T-cell (primary cell): Measurements from ENCODE around the gene ZCCHC24. TPM values are rescaled to one million over a fixed set of nuclear protein-coding genes. Genes with fewer than 3 reads are reported as not detected.
A peak's percentile ranks its signal among the peaks of the same experiment; 100 is the strongest.

Experiments used
- ATAC-seq, 4 experiments: fragments of 200-7000 bp in 3 of 4; fragments of 150-1000 bp in 1 of 4; cut with Tn5 transposase; replicated peaks in 1 of 4; 1 replicate in 3 of 4; 2 replicates in 1 of 4; pipeline ENCODE4 v1.10.0; 2021; ENCODE audit warnings: moderate library complexity in 3 of 4, mild to moderate bottlenecking in 2 of 4, moderate number of reproducible peaks in 1 of 4
- CTCF ChIA-PET, 2 donors: fragments of 300-600 bp; sonication (Branson Sonifier 250); formaldehyde crosslinking; loops; one replicate each; lab custom pipeline; 2022; ENCODE audit warnings: antibody characterized with exemption in 2 of 2; lab: Charles Lee
- POLR2A ChIA-PET, 2 donors: fragments of 300-600 bp; sonication (Branson Sonifier 250); formaldehyde crosslinking; loops; one replicate each; lab custom pipeline; 2022; ENCODE audit warnings: antibody characterized with exemption in 2 of 2; lab: Charles Lee
- DNase-seq, 35 experiments: peaks; one replicate each; pipeline versions ENCODE4 v3.0.0 to v3.0.0-alpha.2; 2013 to 2023
- H3K27ac ChIP-seq: one replicate; pipeline ENCODE4 v1.5.1; 2013; ENCODE audit warnings: low read length
- H3K27me3 ChIP-seq, 2 experiments: replicated peaks in 1 of 2; 1 replicate in 1 of 2; 2 replicates in 1 of 2; pipeline versions ENCODE4 v1.6.1 to v1.7.0; 2013; ENCODE audit warnings: low read length in 1 of 2, mixed read lengths in 1 of 2; ENCODE audit not compliant: control insufficient read depth in 2 of 2, insufficient read depth in 2 of 2; ENCODE audit errors: extremely low read depth in 1 of 2
- H3K36me3 ChIP-seq, 2 donors: 1 replicate in 1 of 2; 2 replicates in 1 of 2; pipeline versions ENCODE4 v1.6.1 to v1.7.0; 2013; ENCODE audit warnings: low read length in 1 of 2; ENCODE audit not compliant: control insufficient read depth in 2 of 2, insufficient read depth in 1 of 2; ENCODE audit errors: extremely low read depth in 1 of 2
- H3K4me1 ChIP-seq, 2 experiments: 1 replicate in 1 of 2; 2 replicates in 1 of 2; pipeline versions ENCODE4 v1.6.1 to v1.7.0; 2013; ENCODE audit warnings: low read length in 2 of 2, mixed read lengths in 1 of 2; ENCODE audit not compliant: insufficient read depth in 2 of 2, control insufficient read depth in 1 of 2; ENCODE audit errors: extremely low read depth in 1 of 2
- H3K4me3 ChIP-seq, 2 donors: 1 replicate in 1 of 2; 2 replicates in 1 of 2; pipeline versions ENCODE4 v1.5.1 to v1.7.0; 2013; ENCODE audit warnings: mild to moderate bottlenecking in 2 of 2, low read length in 1 of 2, moderate library complexity in 1 of 2; ENCODE audit not compliant: control insufficient read depth in 1 of 2; ENCODE audit errors: extremely low read depth in 1 of 2
- H3K9me3 ChIP-seq: 2 replicates; pipeline ENCODE4 v1.7.0; 2013
- H3K27ac Mint-ChIP-seq, 2 donors: one replicate each; pipeline ENCODE4 v1.8.0; 2020 to 2021; ENCODE audit warnings: mild to moderate bottlenecking in 2 of 2, mixed read lengths in 2 of 2
- H3K27me3 Mint-ChIP-seq, 2 donors: one replicate each; pipeline ENCODE4 v1.8.0; 2021 to 2022; ENCODE audit warnings: mixed read lengths in 2 of 2
- H3K36me3 Mint-ChIP-seq: one replicate; pipeline ENCODE4 v1.8.0; 2021; ENCODE audit warnings: mixed read lengths
- H3K4me1 Mint-ChIP-seq, 3 donors: one replicate each; pipeline ENCODE4 v1.8.0; 2020 to 2022; ENCODE audit warnings: mixed read lengths in 3 of 3, mild to moderate bottlenecking in 1 of 3
- H3K4me3 Mint-ChIP-seq, 3 donors: one replicate each; pipeline ENCODE4 v1.8.0; 2020 to 2022; ENCODE audit warnings: mild to moderate bottlenecking in 3 of 3, mixed read lengths in 3 of 3, moderate library complexity in 3 of 3
- H3K9me3 Mint-ChIP-seq, 3 donors: one replicate each; pipeline ENCODE4 v1.8.0; 2020 to 2022; ENCODE audit warnings: mixed read lengths in 3 of 3
- WGBS: methylation state at CpG from one replicate; pipeline ENCODE4 v1.1.5; 2013; ENCODE audit warnings: missing lambda C conversion rate; ENCODE audit not compliant: insufficient coverage; 5-methylcytosine and 5-hydroxymethylcytosine counted together
- total RNA-seq, 35 experiments: library from RNA in 6 of 35; stranded (reverse) in 6 of 35; fragments of 120-200 nt in 1 of 35; gene quantifications; one replicate each; pipeline versions ENCODE4 v1.2.1 to v1.2.4 and lab custom pipeline; 2013 to 2026

Gene ZCCHC24
- total RNA-seq, 5 donors from 2014 or later (not counting 1 experiment from before 2014, with no cell fraction given) = 0.60 to 2.4 (median 1.9) TPM

DNA sequence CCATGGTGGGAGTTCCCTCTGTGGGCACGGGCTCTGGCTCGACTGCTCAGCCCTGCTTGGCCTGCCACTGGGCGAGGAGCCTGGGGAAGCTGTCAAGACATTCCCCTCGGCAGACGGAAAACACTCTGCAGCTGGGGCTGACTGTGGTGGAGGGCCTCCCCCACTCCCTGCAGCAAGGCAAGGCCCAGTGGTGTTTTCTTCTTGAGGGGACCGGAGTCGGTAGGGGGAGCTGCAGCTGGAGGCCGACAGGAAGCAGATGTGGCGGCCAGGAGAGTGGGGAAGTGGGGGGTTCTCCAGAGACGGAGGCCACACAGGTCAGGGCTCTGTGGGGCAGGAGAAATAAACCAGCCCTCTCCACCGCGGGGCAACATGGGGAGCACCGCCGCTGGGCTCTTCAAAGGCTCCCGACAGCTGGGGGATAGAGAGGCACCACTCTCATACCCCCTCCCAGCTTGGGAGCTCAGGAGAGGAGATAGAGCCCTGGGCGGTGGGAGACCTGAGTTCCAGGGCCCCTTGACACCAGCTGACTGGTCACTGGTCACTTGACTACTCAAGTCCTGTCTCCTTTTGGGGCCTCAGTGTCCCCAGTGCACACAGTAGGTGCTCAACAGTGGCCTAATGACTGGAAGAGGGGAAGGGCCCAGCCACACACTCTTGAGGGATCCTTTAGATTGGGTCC, 54.7 kb downstream of the ZCCHC24 start:
- Histone ChIP-seq H3K27ac (no peak overlapping the region), H3K27me3 (no peaks in the 10 kb centered on the region), H3K4me1 (no peaks in the 10 kb centered on the region), H3K36me3 (no peaks in the 10 kb centered on the region), H3K9me3 (no peaks in the 10 kb centered on the region), H3K4me3 (no peak overlapping the region)
- Mint-ChIP-seq H3K4me1 (no peaks in the 10 kb centered on the region), H3K27me3 (no peaks in the 10 kb centered on the region), H3K9me3 (no peaks in the 10 kb centered on the region), H3K36me3 (no peaks in the 10 kb centered on the region), H3K27ac (no peak overlapping the region), H3K4me3 (no peak overlapping the region)
- ChIA-PET POLR2A (no interaction called here), CTCF (no interaction called here)
- WGBS = 65% methylated on average over 4 of the region's 16 CpGs
- DNase-seq (peak in 2 of 35 experiments; percentile 11 to 16), ATAC-seq (no peak)

DNA sequence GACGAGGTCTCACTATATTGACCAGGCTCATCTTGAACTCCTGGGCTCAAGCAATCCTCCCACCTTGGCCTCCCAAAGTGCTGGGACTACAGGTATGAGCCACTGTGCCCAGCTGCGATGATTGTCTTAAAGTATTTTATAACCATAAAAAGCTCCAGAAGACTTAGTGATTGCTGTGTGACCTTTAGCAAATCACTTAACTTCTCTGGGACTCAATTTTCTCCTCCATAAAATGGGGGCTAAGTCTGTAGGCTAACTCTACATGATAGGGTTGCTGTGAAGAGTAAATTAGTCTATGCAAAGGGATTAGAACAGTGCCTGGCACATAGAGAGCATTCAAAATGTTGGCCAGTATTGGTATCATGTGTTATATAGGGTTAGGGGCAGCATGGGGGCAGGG, 55.4 kb downstream of the ZCCHC24 start:
- Histone ChIP-seq H3K36me3 (no peaks in the 10 kb centered on the region), H3K27ac (no peak overlapping the region), H3K4me1 (no peaks in the 10 kb centered on the region), H3K27me3 (no peaks in the 10 kb centered on the region), H3K4me3 (no peak overlapping the region), H3K9me3 (no peaks in the 10 kb centered on the region)
- Mint-ChIP-seq H3K9me3 (no peaks in the 10 kb centered on the region), H3K36me3 (no peaks in the 10 kb centered on the region), H3K27ac (no peak overlapping the region), H3K4me3 (no peak overlapping the region), H3K27me3 (no peaks in the 10 kb centered on the region), H3K4me1 (no peaks in the 10 kb centered on the region)
- DNase-seq (no peak), ATAC-seq (no peak)
- ChIA-PET CTCF (interaction anchor here (0.7 to 1.1 kb wide), 2 partner anchors 16 to 443 kb away, joined by 3 to 4 read pairs; no protein-coding TSS in a partner anchor), POLR2A (no interaction called here)
- no CpG with 5 or more reads among the region's 2 CpGs for WGBS

DNA sequence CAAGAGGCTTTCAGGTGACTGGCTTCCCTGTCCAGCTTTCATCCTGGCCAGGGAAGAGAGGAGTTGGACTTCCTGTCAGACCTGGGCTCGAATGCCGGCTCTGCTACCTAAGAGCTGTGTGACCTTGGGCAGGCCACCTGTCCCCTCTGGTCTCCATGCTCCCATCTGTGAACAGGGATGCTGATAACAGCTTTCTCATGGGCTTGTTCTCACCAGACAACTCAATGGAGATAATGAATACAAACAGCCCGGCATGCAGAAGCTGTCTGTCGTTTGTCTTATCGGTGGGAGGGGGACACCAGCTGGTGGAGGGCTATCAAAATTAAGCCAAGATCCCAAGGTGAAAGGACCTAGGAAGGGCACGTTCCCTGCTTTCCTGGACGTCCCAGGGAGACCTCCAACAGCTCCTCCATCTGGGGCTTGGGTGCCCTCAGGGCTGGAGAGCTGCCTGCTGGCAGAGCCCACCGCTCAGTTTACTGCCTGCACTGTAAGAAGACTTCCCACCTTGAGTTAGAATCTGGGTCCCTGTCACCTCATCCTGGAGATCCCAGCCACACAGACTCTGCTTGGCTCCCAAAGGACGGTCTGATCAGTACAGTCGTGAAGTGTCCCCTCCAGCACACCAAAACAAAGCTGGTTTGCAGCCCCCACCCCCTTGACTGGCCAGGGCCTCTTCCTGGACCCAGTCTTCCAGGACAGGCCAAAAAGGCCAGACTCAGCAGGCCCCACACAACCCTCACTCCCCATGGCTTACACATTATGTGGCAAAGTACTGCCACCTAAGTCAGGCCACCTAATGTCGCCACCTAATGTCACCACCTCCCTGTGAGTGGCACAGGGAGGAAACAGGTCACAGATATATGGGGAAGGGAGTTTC, 57.2 kb downstream of the ZCCHC24 start:
- Mint-ChIP-seq H3K36me3 (no peaks in the 10 kb centered on the region), H3K4me1 (no peaks in the 10 kb centered on the region), H3K9me3 (no peaks in the 10 kb centered on the region), H3K27me3 (no peaks in the 10 kb centered on the region), H3K27ac (no peak overlapping the region), H3K4me3 (no peak overlapping the region)
- H3K4me3 ChIP-seq = no peak overlapping the region
- WGBS = 90% methylated on average over 10 of the region's 11 CpGs
- H3K9me3 ChIP-seq = no peaks in the 10 kb centered on the region
- POLR2A ChIA-PET = no interaction called here
- H3K36me3 ChIP-seq = no peaks in the 10 kb centered on the region
- no peak overlapping the region for H3K27ac ChIP-seq
- CTCF ChIA-PET = no interaction called here
- no peak for ATAC-seq
- DNase-seq = peak in 2 of 35 experiments; percentile 7 to 20
- H3K27me3 ChIP-seq = no peaks in the 10 kb centered on the region
- no peaks in the 10 kb centered on the region for H3K4me1 ChIP-seq

DNA sequence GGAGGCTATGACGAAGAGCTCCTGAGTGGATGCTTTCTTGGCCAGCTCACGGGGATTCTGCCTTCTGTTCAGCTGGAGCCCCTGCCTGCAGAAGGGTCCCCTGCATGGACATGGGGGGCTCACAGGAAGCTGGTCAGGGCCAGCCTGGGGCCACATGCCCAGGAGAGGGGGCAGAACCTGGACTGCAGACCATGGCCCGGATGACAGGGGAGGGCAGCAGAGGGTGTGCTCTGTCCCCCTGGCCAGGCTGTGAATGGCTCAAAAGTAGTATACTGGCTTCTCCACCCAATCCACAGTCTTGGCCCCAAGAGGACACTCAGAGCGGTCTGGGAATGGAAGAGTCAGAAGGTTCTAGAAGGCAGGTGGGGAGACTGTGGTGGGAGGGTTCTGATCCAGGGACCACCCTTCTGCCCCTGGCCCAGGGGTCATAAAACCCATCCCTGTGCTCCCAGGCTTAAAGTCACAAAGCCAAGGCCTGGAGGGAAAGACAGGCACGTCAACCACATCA, 57.9 kb downstream of the ZCCHC24 start:
- DNase-seq = peak in 2 of 35 experiments; percentile 7 to 9
- CTCF ChIA-PET = no interaction called here
- Histone ChIP-seq H3K9me3 (no peaks in the 10 kb centered on the region), H3K4me3 (no peak overlapping the region), H3K27ac (no peak overlapping the region), H3K36me3 (no peaks in the 10 kb centered on the region), H3K27me3 (peaks cover 0 to 2% of the 10 kb centered on the region in 2 experiments), H3K4me1 (no peaks in the 10 kb centered on the region)
- ATAC-seq = no peak
- WGBS = 75% methylated on average over 5 of the region's 5 CpGs
- H3K27ac Mint-ChIP-seq = no peak overlapping the region
- H3K36me3 Mint-ChIP-seq = no peaks in the 10 kb centered on the region
- no peak overlapping the region for H3K4me3 Mint-ChIP-seq
- no peaks in the 10 kb centered on the region for H3K9me3 Mint-ChIP-seq
- POLR2A ChIA-PET = no interaction called here
- no peaks in the 10 kb centered on the region for H3K4me1 Mint-ChIP-seq
- H3K27me3 Mint-ChIP-seq = no peaks in the 10 kb centered on the region

DNA sequence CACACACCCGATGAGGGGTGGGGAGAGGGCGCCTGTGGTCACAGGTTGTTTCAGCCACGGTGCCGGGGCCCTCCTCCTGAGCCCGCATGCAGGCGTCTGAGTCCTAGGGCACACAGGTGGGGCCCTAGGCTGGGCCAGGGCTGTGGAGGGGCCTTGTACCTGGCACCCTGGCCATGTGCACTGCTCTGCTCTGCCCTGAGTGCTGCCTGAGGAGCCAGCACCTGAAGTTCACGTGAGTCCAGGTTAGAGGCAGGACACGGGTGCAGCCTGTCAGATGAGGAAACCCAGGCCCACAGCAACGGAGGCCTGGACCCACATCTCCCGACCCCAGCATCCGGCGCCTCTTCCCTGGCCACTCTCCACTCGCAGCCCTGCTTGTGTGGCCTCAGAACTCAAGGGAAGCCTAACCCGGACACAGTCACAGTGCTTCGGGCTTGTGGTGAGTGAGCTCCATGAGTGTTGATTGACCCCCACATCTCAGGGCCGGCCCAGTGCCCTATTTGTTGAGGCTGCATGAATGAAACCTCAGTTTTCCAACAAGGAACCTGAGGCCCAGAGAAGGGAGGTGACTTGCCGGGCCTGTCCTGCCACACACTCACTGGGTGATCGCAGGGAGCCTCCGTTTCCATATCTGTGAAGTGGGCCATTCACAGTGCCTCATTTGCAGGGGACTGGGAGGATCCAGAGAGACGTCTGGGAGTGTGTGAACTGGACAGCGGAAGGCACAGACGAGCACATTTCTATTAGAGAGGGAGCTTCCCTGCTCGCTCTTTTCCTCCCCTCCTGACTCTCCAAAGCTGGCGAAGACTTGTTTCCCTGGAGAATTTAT, 58.6 kb downstream of the ZCCHC24 start:
- H3K9me3 Mint-ChIP-seq = no peaks in the 10 kb centered on the region
- no peaks in the 10 kb centered on the region for H3K4me1 Mint-ChIP-seq
- H3K27ac ChIP-seq = no peak overlapping the region
- H3K27me3 Mint-ChIP-seq = no peaks in the 10 kb centered on the region
- H3K4me1 ChIP-seq = no peaks in the 10 kb centered on the region
- no peak overlapping the region for H3K4me3 Mint-ChIP-seq
- H3K27ac Mint-ChIP-seq = no peak overlapping the region
- no peaks in the 10 kb centered on the region for H3K36me3 Mint-ChIP-seq
- H3K9me3 ChIP-seq = no peaks in the 10 kb centered on the region
- DNase-seq (peak in 3 of 35 experiments; percentile 1 to 19 (median 2)), ATAC-seq (no peak)
- 80% methylated on average over 19 of the region's 24 CpGs for WGBS
- POLR2A ChIA-PET = no interaction called here
- peaks cover 0 to 3% of the 10 kb centered on the region in 2 experiments for H3K27me3 ChIP-seq
- no peak overlapping the region for H3K4me3 ChIP-seq
- H3K36me3 ChIP-seq = no peaks in the 10 kb centered on the region
- CTCF ChIA-PET = no interaction called here
